Measurements from ENCODE around the gene TRAPPC2L.

DNA sequence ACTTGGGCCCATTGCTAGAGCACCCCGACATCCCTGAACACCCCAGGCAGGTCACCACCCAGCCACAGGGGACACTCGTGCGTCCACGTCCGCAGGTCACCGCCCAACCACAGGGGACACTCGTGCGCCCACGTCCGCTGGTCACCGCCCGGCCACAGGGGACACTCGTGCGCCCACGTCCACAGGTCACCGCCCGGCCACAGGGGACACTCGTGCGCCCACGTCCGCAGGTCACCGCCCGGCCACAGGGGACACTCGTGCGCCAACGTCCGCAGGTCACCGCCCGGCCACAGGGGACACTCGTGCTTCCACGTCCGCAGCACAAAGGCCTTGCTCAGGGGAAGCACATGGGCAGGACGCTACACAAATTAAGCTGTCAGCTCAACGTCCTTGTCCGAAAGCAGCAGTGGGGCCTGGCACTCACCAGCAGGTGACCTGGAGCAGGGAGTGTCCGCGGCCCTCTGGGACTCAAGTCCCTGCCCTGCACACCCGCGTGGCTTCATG lies 17.8 kb upstream of the TRAPPC2L start:
- TF ChIP-seq, protein P1, sequence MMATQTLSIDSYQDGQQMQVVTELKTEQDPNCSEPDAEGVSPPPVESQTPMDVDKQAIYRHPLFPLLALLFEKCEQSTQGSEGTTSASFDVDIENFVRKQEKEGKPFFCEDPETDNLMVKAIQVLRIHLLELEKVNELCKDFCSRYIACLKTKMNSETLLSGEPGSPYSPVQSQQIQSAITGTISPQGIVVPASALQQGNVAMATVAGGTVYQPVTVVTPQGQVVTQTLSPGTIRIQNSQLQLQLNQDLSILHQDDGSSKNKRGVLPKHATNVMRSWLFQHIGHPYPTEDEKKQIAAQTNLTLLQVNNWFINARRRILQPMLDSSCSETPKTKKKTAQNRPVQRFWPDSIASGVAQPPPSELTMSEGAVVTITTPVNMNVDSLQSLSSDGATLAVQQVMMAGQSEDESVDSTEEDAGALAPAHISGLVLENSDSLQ (IDR thresholded peaks at IDR 0.05), result no peak
- TF ChIP-seq NFRKB (IDR thresholded peaks at IDR 0.05) (no peak), ELF4 (IDR thresholded peaks at IDR 0.05) (no peak), L3MBTL2 (conservative IDR thresholded peaks at IDR 0.05) (no peak), ZNF384 (IDR thresholded peaks at IDR 0.05) (no peak), SP1 (IDR thresholded peaks at IDR 0.05) (no peak), ARNT (IDR thresholded peaks at IDR 0.05) (no peak), BHLHE40 (IDR thresholded peaks at IDR 0.05; ENCODE audit: borderline replicate concordance) (no peak), FOXA1 (IDR thresholded peaks at IDR 0.05) (no peak), TARDBP (IDR thresholded peaks at IDR 0.05) (no peak), HDGF (IDR thresholded peaks at IDR 0.05; ENCODE audit: borderline replicate concordance) (no peak)

Data from HEK293T (cell line).